Muscle of leg (tissue), 16 donors: ENCODE measurements around the gene WDR59. TPM values are rescaled to one million over a fixed set of nuclear protein-coding genes. Genes with fewer than 3 reads are reported as not detected.
"Not testable (repeated sequence)": the region's sequence is repeated elsewhere in the genome, so short reads cannot be mapped to it uniquely, and the experiment has no call there.

ENCODE experiments used
- DNase-seq: peaks from one replicate; pipeline ENCODE4 v3.0.0; 2013
- H3K27ac ChIP-seq: one replicate; pipeline ENCODE4 v1.5.1; 2013; ENCODE audit warnings: mild to moderate bottlenecking, low read length, control low read depth
- H3K27me3 ChIP-seq: one replicate; pipeline ENCODE4 v1.6.1; 2013; ENCODE audit warnings: low read length; ENCODE audit not compliant: control insufficient read depth, insufficient read depth
- H3K36me3 ChIP-seq: one replicate; pipeline ENCODE4 v1.6.1; 2013; ENCODE audit warnings: low read length; ENCODE audit not compliant: control insufficient read depth, insufficient read depth
- H3K4me1 ChIP-seq: one replicate; pipeline ENCODE4 v1.6.1; 2013; ENCODE audit warnings: low read length; ENCODE audit not compliant: control insufficient read depth, insufficient read depth
- H3K4me3 ChIP-seq: one replicate; pipeline ENCODE4 v1.5.1; 2013; ENCODE audit warnings: low read length, control low read depth
- H3K9me3 ChIP-seq: replicated peaks from 2 replicates; pipeline ENCODE4 v1.6.1; 2013; ENCODE audit warnings: low read depth, low read length; ENCODE audit not compliant: control insufficient read depth
- WGBS: methylation state at CpG from one replicate; pipeline ENCODE4 v1.1.5; 2013; ENCODE audit warnings: missing lambda C conversion rate; ENCODE audit not compliant: insufficient coverage; 5-methylcytosine and 5-hydroxymethylcytosine counted together
- long read RNA-seq, 11 donors: transcript quantifications; one replicate each; lab custom pipeline, GENCODE V29; 2026
- polyA plus RNA-seq, 8 donors: library from polyadenylated mRNA; unstranded; fragments of 120-200 nt; gene quantifications; one replicate each; pipeline versions ENCODE4 v1.2.1 to v1.2.3, GENCODE V29; 2013; ENCODE audit warnings: inconsistent platforms in 1 of 8, low replicate concordance in 1 of 8; ENCODE audit not compliant: insufficient read length in 8 of 8, insufficient read depth in 1 of 8
- total RNA-seq: library from RNA; stranded (reverse); fragments of 120-200 nt; gene quantifications from one replicate; pipeline ENCODE4 v1.2.4, GENCODE V29; 2013

Gene WDR59
- total RNA-seq: 22.3 TPM
- 10 to 100 TPM; 35.5 to 61.7 (median 44.5) TPM for polyA plus RNA-seq
- long read RNA-seq, donor 1, partial matches to known transcripts: 25 of 25 reads
- long read RNA-seq, donor 1, other reads (novel, unspliced or antisense): 0 of 25 reads
- long read RNA-seq, donor 2: 0 reads
- long read RNA-seq, donor 3, partial matches to known transcripts: 0 of 1 reads
- long read RNA-seq, donor 3, other reads (novel, unspliced or antisense): 0 of 1 reads
- long read RNA-seq, donor 4, full-length matches to known transcripts: 1 of 36 reads
- long read RNA-seq, donor 4, partial matches to known transcripts: 22 of 36 reads
- long read RNA-seq, donor 4, other reads (novel, unspliced or antisense): 13 of 36 reads
- long read RNA-seq, donor 5, full-length matches to known transcripts: 4 of 78 reads
- long read RNA-seq, donor 5, partial matches to known transcripts: 42 of 78 reads
- long read RNA-seq, donor 5, other reads (novel, unspliced or antisense): 32 of 78 reads
- long read RNA-seq, donor 6, full-length matches to known transcripts: 4 of 63 reads
- long read RNA-seq, donor 6, partial matches to known transcripts: 15 of 63 reads
- long read RNA-seq, donor 6, other reads (novel, unspliced or antisense): 44 of 63 reads
- long read RNA-seq, donor 7: 0 reads
- long read RNA-seq, donor 8, partial matches to known transcripts: 27 of 36 reads
- long read RNA-seq, donor 8, other reads (novel, unspliced or antisense): 8 of 36 reads
- long read RNA-seq, donor 9, full-length matches to known transcripts: 4 of 4 reads
- long read RNA-seq, donor 9, partial matches to known transcripts: 0 of 4 reads
- long read RNA-seq, donor 9, other reads (novel, unspliced or antisense): 0 of 4 reads
- long read RNA-seq, donor 10: 0 reads
- long read RNA-seq, donor 11, full-length matches to known transcripts: 2 of 2 reads
- long read RNA-seq, donor 11, partial matches to known transcripts: 0 of 2 reads
- long read RNA-seq, donor 11, other reads (novel, unspliced or antisense): 0 of 2 reads

GRCh38 chr16:74984529-74985296 is at the start of gene WDR59:
TSS of gene WDR59 (minus strand) at chr16:74985123. CDS start at chr16:74985017, 106 bp downstream.
- H3K27ac ChIP-seq: peak within 1 kb of the TSS; percentile 5
- H3K36me3 ChIP-seq: no peaks in the 10 kb centered on the region
- H3K4me1 ChIP-seq: peaks cover 9% of the 10 kb centered on the region
- under 1% methylated on average over 52 of the region's 68 CpGs for WGBS
- no peaks in the 10 kb centered on the region for H3K9me3 ChIP-seq
- peak; percentile 100 for DNase-seq
- peak within 1 kb of the TSS; percentile 78 for H3K4me3 ChIP-seq
- no peaks in the 10 kb centered on the region for H3K27me3 ChIP-seq

DNA sequence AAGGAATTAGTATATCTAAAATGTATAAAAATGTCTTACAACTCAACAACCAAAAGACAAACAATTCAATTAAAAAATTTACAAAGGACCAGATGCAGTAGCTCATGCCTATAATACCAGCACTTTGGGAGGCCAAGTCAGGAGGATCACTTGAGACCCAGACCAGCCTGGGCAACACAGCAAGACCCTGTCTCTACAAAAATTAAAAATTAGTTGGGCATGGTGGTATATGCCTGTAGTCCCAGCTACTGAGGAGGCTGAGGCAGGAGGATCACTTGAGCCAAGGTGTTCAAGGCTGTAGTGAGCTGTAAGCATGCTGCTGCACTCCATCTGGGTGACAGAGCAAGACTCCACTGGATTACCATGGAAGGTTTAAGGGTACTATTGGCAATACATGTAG is 47.7 kb upstream of the WDR59 start:
- Histone ChIP-seq H3K27me3 (no peaks in the 10 kb centered on the region), H3K9me3 (no peaks in the 10 kb centered on the region)
- DNase-seq: no peak

GRCh38 chr16:75029854-75030253 is 44.9 kb upstream of the WDR59 start:
- Histone ChIP-seq H3K27me3 (no peaks in the 10 kb centered on the region), H3K4me1 (peaks cover 2% of the 10 kb centered on the region), H3K36me3 (no peaks in the 10 kb centered on the region), H3K27ac (no peak overlapping the region), H3K9me3 (no peaks in the 10 kb centered on the region), H3K4me3 (no peak overlapping the region)
- no peak for DNase-seq

More for the DNA sequence above, 47.7 kb upstream of the WDR59 start:
- no peaks in the 10 kb centered on the region for H3K36me3 ChIP-seq
- no peak overlapping the region for H3K4me3 ChIP-seq
- no peak overlapping the region for H3K27ac ChIP-seq
- H3K4me1 ChIP-seq: no peaks in the 10 kb centered on the region

GRCh38 chr16:75028544-75029135 is 43.7 kb upstream of the WDR59 start:
- Histone ChIP-seq H3K36me3 (no peaks in the 10 kb centered on the region), H3K27me3 (no peaks in the 10 kb centered on the region), H3K4me3 (no peak overlapping the region), H3K4me1 (peaks cover 2% of the 10 kb centered on the region), H3K27ac (no peak overlapping the region), H3K9me3 (no peaks in the 10 kb centered on the region)
- WGBS: 90% methylated on average over 3 of the region's 4 CpGs
- DNase-seq: no peak

DNA sequence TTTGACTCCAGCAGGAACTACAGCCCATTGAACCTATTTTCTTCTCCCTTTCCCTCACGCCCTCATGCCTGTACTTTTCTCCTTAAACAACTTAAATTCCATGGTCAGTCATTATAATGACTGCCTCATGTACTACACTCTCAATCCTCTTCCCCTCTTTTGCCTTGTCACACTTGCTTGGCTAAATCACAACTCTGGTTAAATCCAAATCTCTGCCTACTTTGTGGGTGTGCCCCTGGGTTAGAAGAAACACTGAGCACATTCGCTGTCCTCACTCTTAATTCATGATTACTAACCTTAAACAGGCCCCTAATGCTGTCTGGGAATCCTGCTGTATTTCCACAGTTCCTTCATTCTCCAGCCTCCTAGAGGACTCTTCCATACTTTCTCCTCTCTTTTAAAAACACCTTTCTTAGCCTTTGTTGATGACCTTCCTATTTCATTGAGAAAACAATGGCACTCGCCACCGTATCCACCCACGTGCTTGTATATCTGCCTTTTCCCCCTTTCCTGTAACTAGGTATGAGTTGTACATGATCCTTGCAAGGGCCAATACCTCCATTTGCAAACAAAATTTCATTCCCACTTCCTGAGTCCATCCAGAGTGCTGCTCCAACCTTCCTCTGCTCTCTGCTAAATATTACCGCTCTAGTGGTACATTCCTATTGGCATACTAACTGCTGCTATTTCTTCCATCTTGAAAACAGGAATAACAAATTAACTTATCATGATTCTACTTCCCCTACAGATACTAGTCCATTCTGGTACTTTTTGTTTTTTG is 42.8 kb upstream of the WDR59 start:
- Histone ChIP-seq H3K27me3 (no peaks in the 10 kb centered on the region), H3K27ac (no peak overlapping the region)

DNA sequence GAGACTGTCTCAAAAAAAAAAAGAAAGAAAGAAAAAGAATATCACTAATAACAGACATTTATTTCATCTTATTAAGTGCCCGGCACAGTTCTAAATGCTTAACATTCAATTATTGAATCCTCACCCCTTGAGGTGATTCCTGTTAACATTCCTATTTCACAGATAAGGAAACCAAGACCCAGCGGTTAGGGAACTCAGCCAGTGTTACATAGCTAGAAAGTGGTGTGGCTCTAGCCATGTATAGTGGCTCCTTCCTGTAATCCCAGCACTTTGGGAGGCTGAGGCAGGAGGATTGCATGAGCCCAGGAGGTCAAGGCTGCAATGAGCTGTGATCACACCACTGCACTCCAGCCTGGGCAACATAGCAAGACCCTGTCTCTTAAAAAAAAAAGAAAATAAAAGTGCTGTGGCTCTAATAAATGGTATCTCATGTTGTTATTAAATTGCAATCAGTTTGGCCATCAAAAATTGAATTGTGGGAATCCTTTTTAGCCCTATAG is 42.0 kb upstream of the WDR59 start:
- no peaks in the 10 kb centered on the region for H3K36me3 ChIP-seq
- WGBS: no CpG with 5 or more reads among the region's 2 CpGs
- DNase-seq: no peak
- H3K9me3 ChIP-seq: no peaks in the 10 kb centered on the region
- peaks cover 2% of the 10 kb centered on the region for H3K4me1 ChIP-seq
- H3K27me3 ChIP-seq: no peaks in the 10 kb centered on the region
- H3K4me3 ChIP-seq: no peak overlapping the region
- peak overlapping the region; percentile 86 for H3K27ac ChIP-seq

More for the DNA sequence above, 42.8 kb upstream of the WDR59 start:
- Histone ChIP-seq H3K9me3 (no peaks in the 10 kb centered on the region), H3K36me3 (no peaks in the 10 kb centered on the region), H3K4me1 (peaks cover 2% of the 10 kb centered on the region), H3K4me3 (no peak overlapping the region)
- WGBS: 93% methylated on average over 6 of the region's 6 CpGs
- no peak for DNase-seq

DNA sequence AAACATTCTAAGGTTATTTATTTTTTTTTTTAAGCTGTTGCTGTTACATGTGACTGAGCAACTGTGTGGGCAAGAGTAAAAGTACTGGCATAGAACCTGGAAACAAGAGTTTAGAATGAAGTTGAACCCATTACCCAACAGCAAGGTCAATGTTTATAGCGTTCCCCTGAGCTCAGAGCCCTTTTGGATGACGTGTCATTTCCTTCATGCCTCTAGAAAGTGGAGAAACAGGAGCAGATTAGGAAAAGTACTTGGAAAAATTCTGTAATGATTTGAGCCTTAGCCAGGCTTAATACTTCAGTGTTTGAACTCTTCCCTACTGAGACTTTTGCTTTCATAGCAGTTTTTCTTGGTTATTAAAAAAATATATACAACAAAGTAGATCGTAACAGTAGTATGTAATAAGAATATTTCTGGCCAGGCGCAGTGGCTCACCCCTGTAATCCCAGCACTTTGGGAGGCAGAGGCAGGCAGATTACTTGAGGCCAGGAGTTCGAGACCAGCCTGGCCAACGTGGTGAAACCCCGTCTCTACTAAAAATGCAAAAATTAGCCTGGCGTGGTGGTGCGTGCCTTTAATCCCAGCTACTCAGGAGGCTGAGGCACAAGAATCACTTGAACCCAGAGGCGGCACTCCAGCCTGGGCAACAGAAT is 41.4 kb upstream of the WDR59 start:
- peak overlapping the region; percentile 86 for H3K27ac ChIP-seq
- DNase-seq: peak; percentile 97
- not testable (repeated sequence) for H3K27me3 ChIP-seq, H3K9me3 ChIP-seq, H3K36me3 ChIP-seq, H3K4me3 ChIP-seq, H3K4me1 ChIP-seq
- WGBS: no CpG with 5 or more reads among the region's 10 CpGs

DNA sequence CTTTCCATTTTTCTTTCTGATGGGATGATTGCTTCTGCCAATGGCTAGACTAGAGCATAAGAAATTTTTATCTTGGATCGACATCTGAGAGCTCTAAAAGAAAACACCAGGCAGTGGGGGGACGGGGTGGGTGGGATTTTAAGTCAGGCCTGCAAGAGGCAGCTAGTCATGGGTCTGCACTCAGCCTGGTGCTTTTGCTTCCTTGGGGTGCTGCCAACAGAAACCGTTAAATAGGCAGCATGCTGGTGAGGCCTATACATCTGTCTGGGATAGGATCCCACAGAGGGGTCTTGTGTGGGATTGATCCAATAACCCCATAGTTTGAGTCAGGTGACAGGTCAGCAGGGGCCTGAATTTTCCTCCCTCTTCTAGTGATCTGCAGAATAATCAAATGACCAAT is 40.8 kb upstream of the WDR59 start:
- DNase-seq: peak; percentile 72
- Histone ChIP-seq H3K36me3 (no peaks in the 10 kb centered on the region), H3K4me1 (peaks cover 2% of the 10 kb centered on the region), H3K4me3 (no peak overlapping the region), H3K27ac (peak overlapping the region; percentile 86), H3K9me3 (peaks cover 10% of the 10 kb centered on the region), H3K27me3 (no peaks in the 10 kb centered on the region)
- 0% methylated on average over 1 of the region's 3 CpGs for WGBS
